GM12891 (cell line): ENCODE results near the gene ATP6V0C.
A peak's percentile ranks its signal among the peaks of the same experiment; 100 is the strongest.

Experiments
- POLR2A ChIP-seq: IDR thresholded peaks from 2 replicates; pipeline ENCODE4 v1.6.1; 2011; ENCODE audit warnings: low read depth, low read length, control low read depth
- POLR2AphosphoS5 ChIP-seq: IDR thresholded peaks from 2 replicates; pipeline ENCODE4 v1.6.1; 2011; ENCODE audit warnings: low read depth, low read length, control low read depth
- POU2F2 ChIP-seq: IDR thresholded peaks from 2 replicates; pipeline ENCODE4 v1.6.1; 2011; ENCODE audit warnings: low read depth, mild to moderate bottlenecking, control low read depth, low read length, moderate library complexity

GRCh38 chr16:2513405-2514332 is at the start of gene ATP6V0C:
- peak; percentile 80 for TF ChIP-seq POLR2A
- TF ChIP-seq POLR2AphosphoS5: peak; percentile 87
- peak; percentile 79; the same call in 1 of the 2 replicates for TF ChIP-seq POU2F2
